HG02885 (cell line): ENCODE measurements around the gene ERLEC1.
"Not testable (repeated sequence)": the region's sequence is repeated elsewhere in the genome, so short reads cannot be mapped to it uniquely, and the experiment has no call there.

Source experiments
- ATAC-seq: cut with Tn5 transposase; IDR thresholded peaks from one replicate; pipeline ENCODE4 v1.9.1; 2021; ENCODE audit warnings: mild to moderate bottlenecking; ENCODE audit not compliant: unreplicated experiment, poor library complexity

The ERLEC1 gene, protein sequence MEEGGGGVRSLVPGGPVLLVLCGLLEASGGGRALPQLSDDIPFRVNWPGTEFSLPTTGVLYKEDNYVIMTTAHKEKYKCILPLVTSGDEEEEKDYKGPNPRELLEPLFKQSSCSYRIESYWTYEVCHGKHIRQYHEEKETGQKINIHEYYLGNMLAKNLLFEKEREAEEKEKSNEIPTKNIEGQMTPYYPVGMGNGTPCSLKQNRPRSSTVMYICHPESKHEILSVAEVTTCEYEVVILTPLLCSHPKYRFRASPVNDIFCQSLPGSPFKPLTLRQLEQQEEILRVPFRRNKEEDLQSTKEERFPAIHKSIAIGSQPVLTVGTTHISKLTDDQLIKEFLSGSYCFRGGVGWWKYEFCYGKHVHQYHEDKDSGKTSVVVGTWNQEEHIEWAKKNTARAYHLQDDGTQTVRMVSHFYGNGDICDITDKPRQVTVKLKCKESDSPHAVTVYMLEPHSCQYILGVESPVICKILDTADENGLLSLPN

DNA sequence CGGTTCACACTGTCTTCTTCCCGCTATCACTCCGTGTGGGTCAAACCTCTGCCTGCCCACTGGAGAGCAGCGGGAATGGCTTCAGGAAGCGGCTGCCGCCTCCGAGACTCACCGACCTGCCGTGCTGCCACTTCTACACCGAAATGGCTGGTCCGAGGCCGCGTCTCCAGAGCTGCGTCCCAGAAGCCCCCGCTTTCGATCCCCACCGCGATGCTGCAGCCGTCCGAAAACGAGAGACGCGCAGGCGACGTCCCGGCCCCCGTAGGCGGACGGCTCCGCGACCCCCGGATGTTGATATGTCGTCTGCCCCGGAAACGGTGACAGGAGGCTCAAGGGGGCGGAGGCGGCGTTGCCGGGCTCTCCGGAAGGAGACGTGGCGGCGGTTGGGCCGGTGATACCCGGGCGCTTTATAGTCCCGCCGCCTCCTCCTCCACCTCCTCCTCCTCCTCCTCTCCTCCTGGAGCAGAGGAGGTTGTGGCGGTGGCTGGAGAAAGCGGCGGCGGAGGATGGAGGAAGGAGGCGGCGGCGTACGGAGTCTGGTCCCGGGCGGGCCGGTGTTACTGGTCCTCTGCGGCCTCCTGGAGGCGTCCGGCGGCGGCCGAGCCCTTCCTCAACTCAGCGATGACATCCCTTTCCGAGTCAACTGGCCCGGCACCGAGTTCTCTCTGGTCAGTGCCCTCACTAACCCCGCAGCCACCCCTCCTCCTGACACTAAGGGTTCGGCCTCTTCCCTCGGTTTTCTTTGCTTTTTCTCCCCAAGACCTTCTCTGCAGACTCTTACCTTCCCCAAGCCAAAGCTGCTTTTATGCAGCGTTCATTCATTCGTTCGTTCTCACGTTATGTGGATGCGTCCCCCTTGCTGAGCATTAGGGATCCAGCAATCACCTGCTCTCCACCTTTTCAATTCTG is at the start of gene ERLEC1, which contains the start of gene ASB3:
Gene ERLEC1 (plus strand): TSS at position 340 of the 909 bp plus-strand sequence. CDS start 167 bp downstream, at position 507.
Gene ASB3 (minus strand): TSS at position 249 of the 909 bp plus-strand sequence. CDS start 21,381 bp downstream, outside the sequence.
- peak; percentile 95 for ATAC-seq

DNA sequence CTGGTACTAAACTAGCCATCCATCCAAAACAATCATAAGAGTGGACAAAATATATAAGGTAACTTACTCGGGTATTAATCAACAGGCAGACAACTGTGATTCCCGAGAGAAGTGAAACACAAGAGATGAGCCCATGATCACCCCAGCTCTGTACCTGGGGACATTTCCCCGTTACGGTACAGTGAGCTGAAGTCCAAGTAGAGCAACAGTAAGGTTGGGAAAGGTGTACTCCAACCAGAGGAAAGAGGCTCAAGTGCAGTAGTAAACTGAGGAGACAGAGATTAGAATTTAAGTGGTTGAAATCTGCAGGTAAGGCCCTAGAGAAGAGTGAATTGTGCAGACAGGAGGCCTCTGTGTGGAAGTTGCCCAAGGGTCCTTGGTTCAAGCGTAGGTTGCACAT is 49.8 kb upstream of the ERLEC1 start:
- no peak for ATAC-seq

DNA sequence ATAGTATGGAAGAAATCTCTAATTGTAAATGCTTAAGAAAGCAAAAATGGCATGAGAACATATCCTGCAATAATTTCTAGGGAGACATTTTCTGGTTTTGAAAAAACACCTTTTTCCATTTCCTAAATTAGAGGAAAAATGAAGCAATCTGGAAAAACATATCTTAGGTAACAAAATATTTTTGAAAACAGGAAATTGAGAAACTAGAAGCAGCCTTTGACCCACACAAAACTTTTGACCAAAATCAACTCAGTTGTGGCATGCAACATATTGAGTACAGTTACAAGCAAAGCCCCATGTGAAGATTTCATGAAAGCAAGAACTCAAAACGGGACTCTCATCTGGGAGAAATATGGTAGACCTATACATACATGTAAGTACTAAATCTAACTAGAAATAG is 47.8 kb upstream of the ERLEC1 start:
- ATAC-seq: no peak

DNA sequence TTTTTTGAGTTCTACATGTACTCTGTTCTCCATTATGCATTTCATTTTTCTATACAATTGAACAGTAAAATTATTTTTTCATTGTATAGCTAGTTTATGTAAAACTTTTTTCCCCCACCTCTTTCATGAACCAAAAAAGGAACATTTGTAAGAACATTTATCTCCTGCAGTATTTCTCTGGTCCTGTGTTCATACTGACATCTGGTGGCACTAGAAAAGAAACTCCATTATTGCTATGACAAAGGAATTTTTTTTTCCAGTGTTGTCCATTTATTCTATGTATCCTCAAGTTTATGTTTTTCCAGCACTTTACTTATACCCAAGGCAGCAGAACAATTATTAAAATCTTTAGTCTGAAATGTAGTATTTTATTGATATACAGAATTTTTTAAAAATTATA is 46.7 kb upstream of the ERLEC1 start:
- no peak for ATAC-seq

DNA sequence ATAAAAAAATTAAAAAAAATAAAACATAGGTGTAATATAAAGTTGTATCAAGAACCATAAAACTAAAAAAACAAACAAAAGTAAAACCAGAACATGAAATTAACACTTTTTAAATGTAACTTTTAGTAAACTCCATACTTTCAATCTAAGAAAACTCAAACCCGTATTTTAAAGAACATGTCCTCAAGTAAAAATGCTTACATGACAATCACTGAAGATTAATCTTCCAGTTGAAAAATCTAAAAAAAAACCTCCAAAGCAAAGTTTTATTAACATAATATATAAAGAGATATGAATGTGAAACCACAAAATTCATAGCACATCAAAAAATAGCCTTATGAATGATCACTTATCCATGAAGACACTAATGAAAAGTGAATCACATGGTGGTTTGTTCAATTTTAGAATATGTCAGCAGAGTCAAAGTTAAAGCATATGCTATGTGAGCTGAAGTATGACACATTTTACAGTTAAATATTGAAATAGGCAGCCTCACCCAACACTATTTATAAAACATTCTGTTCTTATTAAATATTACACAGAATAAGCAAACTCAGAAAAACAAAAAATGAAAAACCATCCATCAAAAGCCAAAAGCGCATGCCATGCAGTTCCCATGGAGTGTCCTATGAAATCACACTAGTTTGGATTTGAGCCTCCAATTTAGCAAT is 42.3 kb upstream of the ERLEC1 start:
- ATAC-seq: no peak

DNA sequence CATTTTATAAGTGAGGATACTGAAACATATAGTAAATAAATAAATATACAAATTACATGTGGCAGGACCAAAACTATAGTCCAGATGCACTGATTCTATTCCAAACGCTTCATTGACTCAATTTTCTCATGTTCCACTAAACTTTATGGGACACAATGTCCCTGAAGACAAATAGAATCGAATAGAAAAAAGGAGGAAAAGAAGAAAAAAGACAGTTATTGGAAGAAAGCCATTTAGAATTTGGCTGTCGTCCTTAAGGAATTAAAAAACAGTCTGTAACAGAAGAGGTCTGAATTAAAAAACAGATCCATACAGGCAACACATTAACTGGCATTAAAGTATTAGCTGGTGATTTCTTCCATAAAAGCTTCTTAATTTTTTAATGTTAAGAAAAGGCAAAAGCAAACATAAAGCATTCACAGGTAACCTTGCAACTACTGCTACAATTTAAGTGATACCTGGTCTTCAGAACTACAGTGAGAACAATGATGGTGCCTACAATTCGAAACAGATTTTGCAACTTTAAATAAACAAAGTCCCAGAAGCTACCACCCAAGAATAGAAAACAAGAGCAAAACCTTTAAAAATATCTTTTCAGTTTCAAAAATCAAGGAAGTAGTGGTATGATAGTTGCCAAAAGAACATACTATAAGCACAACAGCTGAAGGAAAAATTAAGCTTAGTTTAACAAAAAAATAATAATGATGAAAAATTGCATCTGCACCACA is 36.6 kb upstream of the ERLEC1 start:
- no peak for ATAC-seq

DNA sequence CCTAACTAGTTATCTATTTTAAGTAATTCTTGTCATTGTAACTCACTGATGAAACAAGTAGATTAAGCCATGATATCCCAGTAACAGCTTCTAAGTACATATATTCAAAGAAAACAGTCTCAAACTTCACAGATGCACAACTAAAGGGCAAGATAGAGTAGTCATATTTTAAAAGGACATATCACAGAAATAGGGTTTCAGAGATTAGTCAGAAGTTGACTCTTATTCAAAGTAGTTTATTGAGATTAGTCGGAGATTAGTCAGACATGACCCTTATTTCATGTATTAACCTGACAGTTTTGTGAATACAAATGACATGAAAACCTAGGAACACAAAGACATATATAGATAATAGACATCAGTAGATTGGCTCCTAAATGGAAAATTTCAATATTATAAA is 35.1 kb upstream of the ERLEC1 start:
- ATAC-seq: peak; percentile 96

DNA sequence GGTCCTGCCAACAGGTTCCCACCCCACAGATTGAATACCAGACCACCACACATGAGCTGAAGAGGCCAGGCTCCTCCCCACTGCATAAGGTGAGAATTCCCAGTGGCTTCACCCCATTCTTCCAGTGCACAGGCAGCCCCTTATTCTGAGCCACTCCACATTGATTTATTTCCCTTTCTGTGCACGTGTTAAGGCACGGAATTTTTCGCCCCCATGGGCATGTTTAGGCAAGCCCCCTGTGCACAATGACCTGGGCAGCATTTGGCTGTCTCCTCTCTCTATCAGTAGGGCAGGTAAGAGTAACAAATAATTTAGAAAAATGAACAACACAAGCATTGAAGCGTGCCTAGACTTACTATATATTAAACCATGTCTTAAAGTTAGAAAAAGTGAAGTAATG is 34.5 kb upstream of the ERLEC1 start:
- no peak for ATAC-seq

DNA sequence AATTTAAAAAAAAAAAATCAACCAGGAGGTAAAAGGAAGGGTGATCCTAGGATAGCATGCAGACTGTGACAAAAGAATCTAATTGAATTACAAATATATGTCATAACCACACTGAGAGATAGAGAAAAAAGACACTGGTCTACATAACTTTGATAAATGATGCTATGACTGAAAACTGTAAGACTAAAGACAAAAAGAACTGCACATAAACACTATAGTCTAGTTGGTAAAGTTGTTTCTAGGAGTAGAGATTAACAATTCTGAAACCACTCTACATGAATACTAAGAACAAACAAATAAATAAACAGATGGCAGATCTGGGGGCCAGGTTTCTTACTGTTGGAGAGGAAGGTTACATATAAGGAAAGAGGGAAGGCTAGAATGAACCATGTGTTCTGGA is 33.8 kb upstream of the ERLEC1 start:
- no peak for ATAC-seq

DNA sequence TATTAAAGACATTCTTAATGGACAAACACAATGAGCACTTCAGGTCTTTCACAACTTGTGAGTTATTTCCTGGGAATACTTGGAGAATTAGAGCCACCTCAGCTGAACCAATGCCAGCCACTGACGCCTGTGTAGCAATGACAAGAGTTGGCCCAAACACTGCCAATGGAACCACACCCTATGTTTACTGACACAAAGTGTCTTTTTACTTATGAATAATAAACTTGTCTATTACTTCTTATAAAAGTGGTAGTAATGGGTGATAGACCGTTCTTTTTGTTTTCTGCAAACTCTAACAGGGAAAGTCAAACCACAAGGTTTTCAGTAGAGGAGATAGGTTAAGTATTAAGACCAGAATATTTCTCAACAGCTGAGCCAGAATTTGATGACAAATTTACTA is 31.7 kb upstream of the ERLEC1 start:
- ATAC-seq: no peak

DNA sequence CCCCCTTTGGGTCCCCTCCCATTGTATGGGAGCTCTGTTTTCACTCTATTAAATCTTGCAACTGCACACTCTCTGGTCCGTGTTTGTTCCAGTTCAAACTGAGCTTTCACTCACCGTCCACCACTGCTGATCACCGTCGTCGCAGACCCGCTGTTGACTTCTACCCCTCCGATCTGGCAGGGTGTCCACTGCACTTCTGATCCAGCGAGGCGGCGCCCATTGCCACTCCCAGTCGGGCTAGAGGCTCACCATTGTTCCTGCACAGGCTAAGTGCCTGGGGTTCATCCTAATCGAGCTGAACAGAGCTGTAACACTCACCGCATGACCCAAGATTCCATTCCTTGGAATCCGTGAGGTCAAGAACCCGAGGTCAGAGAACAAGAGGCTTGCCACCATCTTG is 30.2 kb upstream of the ERLEC1 start:
- no peak for ATAC-seq

DNA sequence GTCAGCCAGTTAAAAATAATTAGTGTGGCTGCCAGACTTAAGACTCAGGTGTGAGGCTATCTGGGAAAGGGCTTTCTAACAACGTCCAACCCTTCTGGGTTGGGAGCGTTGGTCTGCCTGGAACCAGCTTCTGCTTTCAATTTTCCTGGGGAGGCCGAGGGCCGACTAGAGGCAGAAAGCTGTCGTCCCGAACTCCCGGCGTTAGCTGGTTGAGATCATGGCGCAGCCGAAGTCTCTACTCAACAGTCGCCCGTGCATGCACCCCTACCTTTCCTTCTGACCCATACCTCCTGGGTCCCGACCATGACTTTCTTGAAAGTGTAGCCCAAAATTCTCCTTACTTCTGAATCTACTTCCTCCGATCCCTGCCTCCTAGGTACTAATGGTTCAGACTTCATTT is 29.6 kb upstream of the ERLEC1 start:
- ATAC-seq: not testable (repeated sequence)

DNA sequence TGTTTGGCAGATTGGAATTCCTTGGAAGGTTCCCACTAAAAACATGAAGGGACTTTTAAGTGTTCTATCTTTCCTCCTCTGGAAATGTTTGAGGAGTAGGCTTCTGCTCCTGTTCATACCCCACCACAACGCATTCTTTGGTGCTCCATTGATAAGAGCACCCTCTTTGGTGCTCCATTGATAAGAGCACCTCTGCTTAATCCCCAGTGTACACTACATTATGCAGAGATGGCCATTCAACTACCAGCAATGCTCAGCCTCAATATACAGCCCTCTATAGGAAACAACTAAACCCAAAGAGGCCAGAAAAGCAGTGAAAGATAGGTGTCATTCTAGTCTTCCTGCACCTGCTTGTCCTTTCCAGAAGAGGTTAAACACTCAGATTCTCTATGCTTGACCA is 21.1 kb upstream of the ERLEC1 start:
- no peak for ATAC-seq

DNA sequence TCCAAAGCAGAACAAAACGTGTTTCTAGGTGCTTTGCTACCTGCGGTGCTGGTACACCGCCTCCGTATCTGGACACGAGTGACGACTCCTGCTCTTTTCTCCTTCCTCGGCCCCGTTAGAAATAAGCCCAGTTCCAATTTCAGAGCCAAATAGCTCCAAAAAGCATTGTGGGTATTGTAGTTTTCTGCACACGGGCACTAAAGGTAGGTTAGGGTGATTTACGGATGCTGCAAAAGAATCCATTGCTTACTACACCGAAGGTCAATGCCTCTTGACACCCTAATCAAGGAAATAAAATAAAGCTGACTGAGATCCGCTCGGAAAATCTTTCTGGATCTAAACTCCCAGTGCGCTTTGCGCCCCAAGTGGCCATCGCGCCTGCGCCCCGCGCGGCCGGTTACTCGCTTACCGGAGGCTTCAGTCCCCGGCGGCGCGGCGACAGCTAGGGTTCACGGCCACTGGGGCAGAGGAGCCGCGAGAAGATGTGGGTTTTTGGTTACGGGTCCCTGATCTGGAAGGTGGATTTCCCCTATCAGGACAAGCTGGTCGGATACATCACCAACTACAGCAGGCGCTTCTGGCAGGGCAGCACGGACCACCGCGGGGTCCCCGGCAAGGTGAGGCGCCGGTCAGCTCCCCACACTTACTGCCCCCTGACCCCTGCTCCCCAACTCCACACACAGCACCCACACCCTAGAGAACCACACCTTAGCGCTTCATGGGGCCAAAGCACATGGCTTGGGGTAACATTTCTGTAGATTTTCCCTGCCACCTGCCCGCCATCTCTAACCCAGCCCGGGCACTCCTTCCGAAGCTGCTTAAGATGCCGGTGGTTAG is 19.2 kb upstream of the ERLEC1 start, which contains the start of gene CHAC2:
Gene CHAC2 (plus strand): TSS at position 400 of the 837 bp plus-strand sequence. CDS start 83 bp downstream, at position 483.
- peak; percentile 91 for ATAC-seq

DNA sequence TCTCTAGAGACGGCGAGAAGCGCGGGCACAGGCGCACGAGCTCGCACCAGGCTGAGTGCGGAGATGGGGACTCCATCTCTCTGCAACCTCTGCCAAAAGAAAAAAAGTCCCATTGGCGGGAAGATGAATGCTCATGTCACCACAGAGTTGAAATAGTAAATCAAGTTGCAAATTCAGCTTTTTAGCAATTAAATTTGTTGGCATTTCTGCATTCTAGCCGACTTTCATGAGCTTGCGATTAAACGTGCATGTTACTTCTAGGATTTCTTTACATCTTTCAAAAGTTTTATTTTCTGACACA is 18.7 kb upstream of the ERLEC1 start:
- peak; percentile 53 for ATAC-seq

DNA sequence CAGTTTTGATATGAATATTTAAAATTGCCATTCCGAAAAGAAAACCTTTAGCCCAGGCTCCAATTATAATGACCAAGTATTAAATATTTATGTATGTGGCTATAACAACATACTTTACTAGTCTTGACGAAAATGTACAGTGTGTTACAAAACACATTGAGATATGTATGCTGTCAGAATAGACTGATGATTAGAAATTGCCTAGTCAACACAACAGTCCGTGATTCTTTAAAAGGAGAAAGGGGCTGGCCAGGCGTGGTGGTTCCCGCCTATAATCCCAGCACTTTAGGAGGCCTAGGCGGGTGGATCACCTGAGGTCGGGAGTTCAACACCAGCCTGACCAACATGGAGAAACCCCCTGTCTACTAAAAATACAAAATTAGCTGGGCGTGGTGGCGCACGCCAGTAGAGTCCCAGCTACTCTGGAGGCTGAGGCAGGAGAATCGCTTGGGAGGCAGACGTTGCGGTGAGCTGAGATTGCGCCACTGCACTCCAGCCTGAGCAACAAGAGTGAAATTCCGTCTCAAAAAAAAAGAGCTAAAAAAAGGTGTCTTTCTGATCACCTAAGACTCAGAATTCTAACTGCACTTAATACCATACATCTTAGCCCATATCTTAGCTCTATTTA is 17.4 kb upstream of the ERLEC1 start:
- ATAC-seq: no peak

DNA sequence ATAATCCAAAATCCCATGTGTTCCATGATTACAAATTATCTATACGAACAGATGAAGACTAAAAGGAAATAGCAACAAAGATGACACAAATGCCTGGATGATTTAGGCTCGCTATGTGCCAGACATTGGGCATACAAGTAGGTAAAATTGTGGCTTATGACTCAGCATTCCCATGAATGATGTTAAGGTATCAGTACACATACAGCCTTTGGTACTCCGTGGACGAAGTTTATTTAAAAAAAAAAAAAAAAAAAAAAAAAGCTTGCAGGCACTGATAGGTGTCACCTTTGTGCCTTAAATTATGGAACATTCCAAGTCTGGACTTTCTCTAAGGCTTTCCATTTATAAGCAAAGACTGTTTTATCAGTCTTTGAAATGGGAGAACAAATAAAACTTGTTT is 16.6 kb upstream of the ERLEC1 start:
- ATAC-seq: no peak

DNA sequence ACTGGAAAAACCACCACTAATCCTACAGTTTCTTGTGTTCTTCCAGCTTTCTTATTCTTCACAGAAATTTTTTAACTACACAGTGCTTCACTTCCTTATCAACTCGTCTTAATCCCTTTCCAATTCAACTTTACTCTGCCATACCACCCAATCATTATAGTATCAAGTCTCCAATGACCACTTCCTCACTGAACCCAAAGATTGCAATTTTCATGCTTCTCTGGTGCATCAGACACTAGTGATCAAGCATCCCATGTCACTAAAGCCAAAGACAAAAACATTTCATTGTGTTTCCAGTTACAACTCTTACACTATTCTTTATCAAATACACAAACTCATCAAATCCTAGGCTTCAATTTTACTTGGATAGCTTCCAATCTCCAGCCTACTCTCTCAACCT is 9.7 kb upstream of the ERLEC1 start:
- ATAC-seq: no peak
